ENCODE data around the gene KPNA6.

Gene KPNA6

GRCh38 chr1:32186077-32186476, 78.2 kb downstream of the KPNA6 start:
- no peak for DNase-seq (ENCODE audit: low read depth in 2 of 2, low spot score in 1 of 2)

GRCh38 chr1:32186491-32186890, 78.6 kb downstream of the KPNA6 start:
- no peak for DNase-seq (ENCODE audit: low read depth in 2 of 2, low spot score in 1 of 2)

GRCh38 chr1:32187850-32188249, 80.0 kb downstream of the KPNA6 start:
- no peak for DNase-seq (ENCODE audit: low read depth in 2 of 2, low spot score in 1 of 2)

GRCh38 chr1:32192220-32192948, 84.5 kb downstream of the KPNA6 start:
- no peak for DNase-seq (ENCODE audit: low read depth in 2 of 2, low spot score in 1 of 2)

- no peak for DNase-seq (ENCODE audit: low read depth in 2 of 2, low spot score in 1 of 2)
Observed at GRCh38 chr1:32194984-32195383, 87.1 kb downstream of the KPNA6 start.

- DNase-seq (ENCODE audit: low read depth in 2 of 2, low spot score in 1 of 2), result no peak
Observed at GRCh38 chr1:32195531-32195930, 87.7 kb downstream of the KPNA6 start.

- no peak for DNase-seq (ENCODE audit: low read depth in 2 of 2, low spot score in 1 of 2)
Observed at GRCh38 chr1:32195972-32196823, 88.3 kb downstream of the KPNA6 start.

- no peak for DNase-seq (ENCODE audit: low read depth in 2 of 2, low spot score in 1 of 2)
Observed at GRCh38 chr1:32197074-32197473, 89.2 kb downstream of the KPNA6 start.

- no peak for DNase-seq (ENCODE audit: low read depth in 2 of 2, low spot score in 1 of 2)
Observed at GRCh38 chr1:32197837-32198236, 90.0 kb downstream of the KPNA6 start.

- DNase-seq (ENCODE audit: low read depth in 2 of 2, low spot score in 1 of 2), result no peak
Observed at GRCh38 chr1:32198237-32199042, 90.6 kb downstream of the KPNA6 start.

- DNase-seq (ENCODE audit: low read depth in 2 of 2, low spot score in 1 of 2), result no peak
Observed at GRCh38 chr1:32199043-32199716, 91.3 kb downstream of the KPNA6 start.

- no peak for DNase-seq (ENCODE audit: low read depth in 2 of 2, low spot score in 1 of 2)
Observed at GRCh38 chr1:32199717-32200072, 91.8 kb downstream of the KPNA6 start.

- DNase-seq (ENCODE audit: low read depth in 2 of 2, low spot score in 1 of 2), result no peak
Observed at GRCh38 chr1:32200226-32201010, 92.6 kb downstream of the KPNA6 start, which contains the start of gene CCDC28B. Gene CCDC28B (plus strand): TSS chr1:32200595. CDS start chr1:32201936, 1,341 bp downstream.

GRCh38 chr1:32201011-32201855, 93.4 kb downstream of the KPNA6 start:
- DNase-seq (ENCODE audit: low read depth in 2 of 2, low spot score in 1 of 2), result peak; percentile 49 to 55

- DNase-seq (ENCODE audit: low read depth in 2 of 2, low spot score in 1 of 2), result no peak
Observed at GRCh38 chr1:32204943-32205361, 97.1 kb downstream of the KPNA6 start.

GRCh38 chr1:32205401-32206370, 97.8 kb downstream of the KPNA6 start, which contains the start of gene IQCC:
Gene IQCC (plus strand): TSS chr1:32205671. CDS start chr1:32205682, 11 bp downstream.
- DNase-seq (ENCODE audit: low read depth in 2 of 2, low spot score in 1 of 2), result peak; percentile 51 to 68

- no peak for DNase-seq (ENCODE audit: low read depth in 2 of 2, low spot score in 1 of 2)
Observed at GRCh38 chr1:32208469-32208868, 100.6 kb downstream of the KPNA6 start.

GRCh38 chr1:32208891-32209328, 101.1 kb downstream of the KPNA6 start, which contains the start of gene DCDC2B:
Gene DCDC2B (plus strand): TSS chr1:32209089. CDS start chr1:32209094, 5 bp downstream.
- no peak for DNase-seq (ENCODE audit: low read depth in 2 of 2, low spot score in 1 of 2)

All from stimulated activated CD8-positive, alpha-beta memory T cell treated with anti-CD3 and anti-CD28 coated beads, Interleukin-4, amount 100 ng/mL, for 4 hours (primary cell).